Fibroblast of skin of right biceps (primary cell): Measurements from ENCODE around the gene RECQL5.

Source experiments
- DNase-seq: peaks from one replicate; pipeline ENCODE4 v3.0.0-alpha.2; 2013

Gene RECQL5

GRCh38 chr17:75632428-75632827 is 34.5 kb downstream of the RECQL5 start:
- no peak for DNase-seq

GRCh38 chr17:75631353-75631752 is 35.6 kb downstream of the RECQL5 start:
- no peak for DNase-seq

- DNase-seq: no peak
Measured at GRCh38 chr17:75630071-75630917, 36.7 kb downstream of the RECQL5 start.

- DNase-seq: no peak
Measured at GRCh38 chr17:75629157-75629556, 37.8 kb downstream of the RECQL5 start.

- DNase-seq: no peak
Measured at GRCh38 chr17:75628425-75628824, 38.5 kb downstream of the RECQL5 start.

- DNase-seq: no peak
Measured at GRCh38 chr17:75627094-75627493, 39.9 kb downstream of the RECQL5 start.

GRCh38 chr17:75626496-75627038 is 40.4 kb downstream of the RECQL5 start:
- no peak for DNase-seq

GRCh38 chr17:75625813-75626486 is 41.0 kb downstream of the RECQL5 start:
- peak; percentile 19 for DNase-seq

GRCh38 chr17:75624714-75625345 is 42.1 kb downstream of the RECQL5 start:
- DNase-seq: no peak

- DNase-seq: no peak
Measured at GRCh38 chr17:75624021-75624420, 42.9 kb downstream of the RECQL5 start.

GRCh38 chr17:75623386-75623785 is 43.6 kb downstream of the RECQL5 start:
- no peak for DNase-seq

- DNase-seq: no peak
Measured at GRCh38 chr17:75622771-75623273, 44.1 kb downstream of the RECQL5 start.

- no peak for DNase-seq
Measured at GRCh38 chr17:75622076-75622475, 44.9 kb downstream of the RECQL5 start.

GRCh38 chr17:75621489-75621888 is 45.5 kb downstream of the RECQL5 start:
- DNase-seq: no peak

GRCh38 chr17:75619506-75620431 is 47.2 kb downstream of the RECQL5 start:
- DNase-seq: peak; percentile 25

- no peak for DNase-seq
Measured at GRCh38 chr17:75617675-75618074, 49.3 kb downstream of the RECQL5 start.

GRCh38 chr17:75617218-75617617 is 49.7 kb downstream of the RECQL5 start:
- no peak for DNase-seq

GRCh38 chr17:75616521-75617122 is 50.3 kb downstream of the RECQL5 start:
- no peak for DNase-seq

GRCh38 chr17:75615301-75615700 is 51.7 kb downstream of the RECQL5 start:
- DNase-seq: no peak

- DNase-seq: no peak
Measured at GRCh38 chr17:75614556-75615270, 52.2 kb downstream of the RECQL5 start.

- DNase-seq: no peak
Measured at GRCh38 chr17:75614006-75614405, 52.9 kb downstream of the RECQL5 start.
